Breast epithelium (tissue), 4 donors: ENCODE measurements around the gene CDH4. TPM values are rescaled to one million over a fixed set of nuclear protein-coding genes. Genes with fewer than 3 reads are reported as not detected.

Experiments
- DNase-seq, 2 donors: peaks; one replicate each; pipeline ENCODE4 v3.0.0-alpha.2; 2019; ENCODE audit warnings: low spot score in 2 of 2
- H3K27ac ChIP-seq, 2 donors: fragments of 200-600 bp; sonication (generic) in 1 of 2; one replicate each; pipeline ENCODE4 v1.5.1; 2016 to 2019; ENCODE audit warnings: mild to moderate bottlenecking in 1 of 2
- H3K27me3 ChIP-seq, 2 donors: fragments of 200-600 bp; sonication (generic) in 1 of 2; one replicate each; pipeline versions ENCODE4 v1.5.1 to v1.6.0; 2017 to 2019; ENCODE audit warnings: control low read depth in 1 of 2, mild to moderate bottlenecking in 1 of 2
- H3K36me3 ChIP-seq: fragments of 200-600 bp; one replicate; pipeline ENCODE4 v1.5.1; 2019
- H3K4me1 ChIP-seq, 2 donors: fragments of 200-600 bp; sonication (generic); one replicate each; pipeline ENCODE4 v1.5.1; 2016 to 2019; ENCODE audit warnings: control low read depth in 1 of 2
- H3K4me3 ChIP-seq, 3 donors: fragments of 200-600 bp; sonication (generic); 1 replicate in 2 of 3; 2 replicates in 1 of 3; pipeline ENCODE4 v1.5.1; 2016 to 2019; ENCODE audit warnings: mild to moderate bottlenecking in 3 of 3, moderate library complexity in 2 of 3
- H3K9me3 ChIP-seq, 2 donors: fragments of 200-600 bp; sonication (generic) in 1 of 2; one replicate each; pipeline ENCODE4 v1.5.1; 2016 to 2019; ENCODE audit warnings: control low read depth in 1 of 2
- CTCF ChIP-seq, 3 donors: fragments of 450-650 bp; IDR thresholded peaks; one replicate each; pipeline ENCODE4 v1.5.1; 2016 to 2017; ENCODE audit warnings: antibody characterized with exemption in 3 of 3, mild to moderate bottlenecking in 3 of 3, moderate library complexity in 3 of 3
- POLR2A ChIP-seq: fragments of 450-650 bp; IDR thresholded peaks from one replicate; pipeline ENCODE4 v1.6.1; 2016; ENCODE audit warnings: antibody characterized with exemption, mild to moderate bottlenecking, moderate library complexity
- POLR2AphosphoS5 ChIP-seq, 3 donors: sonication (generic); formaldehyde crosslinking; IDR thresholded peaks; one replicate each; pipeline ENCODE4 v1.6.1; 2017; ENCODE audit warnings: antibody characterized with exemption in 3 of 3
- intact Hi-C: fragments of 100-400 bp; cut with DNase I; formaldehyde crosslinking; loops from one replicate; pipeline ENCODE4 v1.15.1; 2023; ENCODE audit warnings: low total_unique reads
- total RNA-seq, 3 donors: library from RNA; depleted of rRNA; stranded (reverse); fragments of >200 nt; gene quantifications; one replicate each; pipeline ENCODE4 v1.1.0, GENCODE V29; 2016

CDH4 gene
- under 1 TPM in 1 of 3 donors, not detected in 2; under 0.01 TPM for total RNA-seq

GRCh38 chr20:61251529-61252393, at the start of gene CDH4:
Gene CDH4, plus strand, starts transcription at chr20:61252261.
- H3K27me3 ChIP-seq, result peaks cover 4 to 71% of the 10 kb centered on the region in 2 donors
- no peak within 1 kb of the TSS for H3K27ac ChIP-seq
- H3K4me3 ChIP-seq, result peak within 1 kb of the TSS; percentile 9 to 68 (median 50)
- H3K4me1 ChIP-seq, result no peaks in the 10 kb centered on the region
- H3K36me3 ChIP-seq, result no peaks in the 10 kb centered on the region
- no peak for TF ChIP-seq POLR2A
- TF ChIP-seq POLR2AphosphoS5 (IDR thresholded peaks at IDR 0.05), result no peak
- no peak for TF ChIP-seq CTCF (IDR thresholded peaks at IDR 0.05)
- intact Hi-C loops, result no loop called here
- no peak for DNase-seq
- H3K9me3 ChIP-seq, result no peaks in the 10 kb centered on the region

- H3K27me3 ChIP-seq, result peaks cover 0 to 22% of the 10 kb centered on the region in 2 donors
- intact Hi-C loops, result loop anchor here (5.0 kb wide), 1 partner anchor 104 kb away; no protein-coding TSS in a partner anchor
- DNase-seq, result no peak
Observed at GRCh38 chr20:61203320-61203719, 48.7 kb upstream of the CDH4 start.

GRCh38 chr20:61204206-61204605, 47.9 kb upstream of the CDH4 start:
- peaks cover 0 to 19% of the 10 kb centered on the region in 2 donors for H3K27me3 ChIP-seq
- DNase-seq, result no peak
- H3K27ac ChIP-seq, result no peak overlapping the region
- TF ChIP-seq POLR2A (no peak), POLR2AphosphoS5 (IDR thresholded peaks at IDR 0.05) (no peak), CTCF (IDR thresholded peaks at IDR 0.05) (no peak)
- intact Hi-C loops, result loop anchor here (5.0 kb wide), 1 partner anchor 103 kb away; no protein-coding TSS in a partner anchor
- no peaks in the 10 kb centered on the region for H3K4me1 ChIP-seq
- no peak overlapping the region for H3K4me3 ChIP-seq
- H3K9me3 ChIP-seq, result peaks cover 0 to 5% of the 10 kb centered on the region in 2 donors
- no peaks in the 10 kb centered on the region for H3K36me3 ChIP-seq

More at GRCh38 chr20:61203320-61203719, 48.7 kb upstream of the CDH4 start:
- peaks cover 0 to 5% of the 10 kb centered on the region in 2 donors for H3K9me3 ChIP-seq
- no peak overlapping the region for H3K27ac ChIP-seq
- no peaks in the 10 kb centered on the region for H3K36me3 ChIP-seq
- no peaks in the 10 kb centered on the region for H3K4me1 ChIP-seq
- TF ChIP-seq POLR2A (no peak), CTCF (IDR thresholded peaks at IDR 0.05) (no peak), POLR2AphosphoS5 (IDR thresholded peaks at IDR 0.05) (no peak)
- H3K4me3 ChIP-seq, result no peak overlapping the region

- Histone ChIP-seq H3K9me3 (no peaks in the 10 kb centered on the region), H3K27me3 (peaks cover 0 to 16% of the 10 kb centered on the region in 2 donors), H3K27ac (no peak overlapping the region), H3K4me3 (no peak overlapping the region), H3K4me1 (no peaks in the 10 kb centered on the region), H3K36me3 (no peaks in the 10 kb centered on the region)
- TF ChIP-seq POLR2A (no peak), POLR2AphosphoS5 (IDR thresholded peaks at IDR 0.05) (no peak), CTCF (IDR thresholded peaks at IDR 0.05) (no peak)
- intact Hi-C loops, result loop anchor here (2.0 kb wide), 1 partner anchor 51 kb away; no protein-coding TSS in a partner anchor
- DNase-seq, result no peak
Observed at GRCh38 chr20:61205769-61206168, 46.3 kb upstream of the CDH4 start.

- no peak overlapping the region for H3K27ac ChIP-seq
- intact Hi-C loops, result no loop called here
- no peak for DNase-seq
- H3K36me3 ChIP-seq, result no peaks in the 10 kb centered on the region
- H3K27me3 ChIP-seq, result no peaks in the 10 kb centered on the region
- H3K4me3 ChIP-seq, result no peak overlapping the region
- no peaks in the 10 kb centered on the region for H3K4me1 ChIP-seq
- no peaks in the 10 kb centered on the region for H3K9me3 ChIP-seq
- TF ChIP-seq POLR2AphosphoS5 (IDR thresholded peaks at IDR 0.05) (no peak), CTCF (IDR thresholded peaks at IDR 0.05) (no peak), POLR2A (no peak)
Observed at GRCh38 chr20:61210862-61211261, 41.2 kb upstream of the CDH4 start.
